Hematopoietic multipotent progenitor cell treated with erythropoietin and hydrocortisone succinate and interleukin-3 and kit ligand, for 17 days (in vitro differentiated cells): ENCODE results near the gene UBN2.

Experiments
- DNase-seq: peaks from one replicate; pipeline ENCODE4 v3.0.0-alpha.2; 2015; ENCODE audit warnings: low spot score

Gene UBN2

GRCh38 chr7:139232377-139232717, 1.3 kb downstream of the UBN2 start:
- DNase-seq = no peak

GRCh38 chr7:139232904-139233303, 1.9 kb downstream of the UBN2 start:
- DNase-seq = peak; percentile 65

DNA sequence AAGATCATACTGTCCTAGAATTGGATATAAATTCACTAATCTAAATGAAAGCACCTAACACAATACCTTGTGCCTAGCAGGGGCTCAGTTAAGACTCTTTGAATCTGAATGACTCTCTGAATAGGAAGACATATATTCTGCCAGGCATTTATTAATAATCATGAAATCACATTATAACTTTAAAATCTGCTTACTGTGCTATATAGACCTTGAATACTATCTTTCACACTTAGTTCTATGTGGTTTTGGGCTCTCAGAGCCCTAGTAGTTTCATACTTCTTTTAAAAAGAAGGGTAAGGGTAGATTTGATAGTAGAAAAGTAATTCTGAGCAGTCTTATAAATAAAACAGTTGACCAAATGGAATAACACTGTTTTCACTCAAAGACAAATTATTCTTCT, 10.2 kb downstream of the UBN2 start:
- DNase-seq = no peak

GRCh38 chr7:139242741-139243281, 11.8 kb downstream of the UBN2 start:
- peak; percentile 91 for DNase-seq

DNA sequence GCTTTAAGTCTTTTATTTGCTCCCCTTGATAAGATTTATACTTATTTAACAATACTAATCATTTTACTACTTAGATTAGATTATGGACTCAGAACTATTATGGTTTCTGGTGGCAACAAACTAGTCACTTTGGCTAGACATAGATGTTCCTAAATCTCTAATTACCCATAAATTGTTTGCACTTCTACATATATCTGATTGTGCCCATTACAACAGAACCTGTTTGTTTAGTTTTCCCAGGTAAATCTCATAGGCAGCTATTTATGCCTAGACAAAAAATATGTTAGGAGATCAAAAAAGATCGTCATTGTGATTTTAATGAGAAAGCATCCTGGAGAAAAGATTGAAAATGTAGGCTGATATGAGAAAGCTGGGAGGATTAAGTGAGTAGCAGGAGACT, 14.4 kb downstream of the UBN2 start:
- DNase-seq = no peak

GRCh38 chr7:139246494-139246893, 15.5 kb downstream of the UBN2 start:
- no peak for DNase-seq

- DNase-seq = no peak
These were observed 15.9 kb downstream of the UBN2 start for GRCh38 chr7:139246905-139247304.

- no peak for DNase-seq
These were observed 18.3 kb downstream of the UBN2 start for GRCh38 chr7:139249179-139249810.

DNA sequence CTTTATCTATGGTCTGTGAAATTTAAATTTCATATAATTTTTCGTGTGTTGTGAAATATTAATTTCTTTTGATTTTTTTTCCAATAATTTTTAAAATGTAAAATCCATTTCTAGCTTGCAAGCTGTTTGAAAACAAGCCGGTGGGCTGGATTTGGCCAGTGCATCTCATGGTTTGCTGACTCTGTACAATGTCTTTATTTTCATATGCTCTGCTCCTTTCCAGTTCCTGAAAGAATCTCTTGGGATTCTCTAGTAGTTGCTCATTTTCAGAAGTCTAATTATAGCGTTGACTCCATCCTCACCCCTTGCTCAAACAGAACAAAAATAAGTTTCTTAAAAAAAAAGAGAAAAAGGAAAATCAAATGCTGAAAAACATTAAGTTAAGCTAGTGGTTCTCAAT, 21.4 kb downstream of the UBN2 start:
- no peak for DNase-seq

DNA sequence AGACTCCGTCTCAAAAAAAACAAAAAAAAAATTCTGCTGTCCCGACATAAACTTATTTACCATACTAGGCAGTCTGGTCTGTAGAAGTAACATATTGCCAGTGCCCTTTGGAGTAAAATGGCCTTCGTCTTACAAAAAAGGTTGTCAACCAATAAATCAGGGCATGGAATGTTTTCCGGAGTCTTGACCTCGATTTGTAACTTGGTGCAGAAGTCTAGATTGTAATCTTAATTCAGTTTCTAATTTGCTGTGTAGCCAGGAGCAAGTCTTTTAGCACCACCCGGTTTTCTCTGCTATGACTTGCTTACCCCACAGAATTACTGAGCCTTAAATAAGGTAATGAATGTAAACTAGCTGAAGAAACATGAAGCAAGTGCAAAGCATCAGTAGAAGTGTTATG, 23.2 kb downstream of the UBN2 start:
- DNase-seq = no peak

DNA sequence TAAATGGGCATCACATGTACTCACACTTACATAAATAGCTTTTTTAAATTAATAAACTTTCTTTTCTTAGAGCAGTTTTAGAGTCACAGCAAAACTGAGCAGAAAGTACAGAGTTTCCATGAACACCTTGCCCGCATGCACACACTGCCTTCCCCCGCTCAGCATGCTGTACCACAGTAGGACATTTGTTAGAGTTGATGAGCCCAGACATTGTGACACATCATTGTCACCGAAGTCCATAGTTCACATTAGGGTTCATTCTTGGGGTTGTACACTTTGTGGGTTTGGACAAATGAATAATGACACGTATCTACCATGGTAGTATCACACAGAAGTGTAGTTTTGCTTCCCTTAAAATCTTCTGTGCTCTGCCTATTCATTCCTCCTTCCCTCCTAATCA, 23.7 kb downstream of the UBN2 start:
- DNase-seq = no peak

GRCh38 chr7:139255290-139255689, 24.3 kb downstream of the UBN2 start:
- DNase-seq = no peak

- DNase-seq = no peak
These were observed 28.1 kb downstream of the UBN2 start for GRCh38 chr7:139259142-139259541.

DNA sequence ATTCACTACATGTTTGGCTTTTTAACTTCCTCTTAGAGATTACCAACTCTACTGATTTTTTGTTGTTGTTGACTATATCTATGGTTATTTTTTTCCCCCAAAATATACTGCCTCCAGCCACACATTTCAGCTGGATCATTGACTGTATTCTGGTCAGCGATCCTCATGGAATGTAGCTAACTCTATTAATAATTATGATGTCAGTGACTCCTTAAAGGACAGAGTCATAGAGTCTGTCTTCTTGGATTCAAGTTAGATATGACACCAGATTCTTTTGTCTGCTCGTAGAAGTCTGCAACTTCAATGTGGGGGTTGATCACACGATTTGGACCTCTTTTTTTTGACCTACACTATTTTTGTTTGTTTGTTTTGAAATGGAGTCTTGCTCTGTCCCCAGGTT, 33.2 kb downstream of the UBN2 start:
- DNase-seq = no peak

GRCh38 chr7:139265673-139266072, 34.6 kb downstream of the UBN2 start:
- no peak for DNase-seq

GRCh38 chr7:139271718-139272628, 40.9 kb downstream of the UBN2 start:
- no peak for DNase-seq

DNA sequence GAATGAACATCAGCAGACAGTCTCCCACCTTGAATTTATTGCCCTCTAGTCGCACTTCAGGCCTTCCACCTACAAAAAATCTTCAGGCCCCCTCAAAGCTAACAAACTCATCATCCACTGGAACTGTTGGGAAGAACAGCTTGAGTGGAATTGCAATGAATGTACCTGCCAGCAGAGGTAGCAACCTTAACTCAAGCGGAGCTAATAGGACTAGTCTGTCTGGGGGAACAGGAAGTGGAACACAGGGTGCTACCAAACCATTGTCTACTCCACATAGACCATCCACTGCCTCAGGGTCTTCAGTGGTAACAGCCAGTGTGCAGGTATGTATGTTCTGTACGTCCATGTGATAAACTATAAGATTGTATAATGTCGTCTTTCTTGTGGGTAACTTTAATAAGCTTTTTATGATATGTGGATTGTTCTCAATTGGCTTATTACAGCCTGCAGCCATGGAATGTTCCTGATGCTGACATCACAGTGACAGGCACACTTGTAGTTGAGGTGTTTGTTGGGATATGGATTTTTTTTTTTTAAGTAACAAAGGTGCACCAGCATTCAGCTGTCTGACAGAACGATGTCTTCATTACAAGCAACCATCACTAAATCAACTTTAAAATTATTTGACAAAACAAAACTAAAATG, 53.3 kb downstream of the UBN2 start:
- no peak for DNase-seq

DNA sequence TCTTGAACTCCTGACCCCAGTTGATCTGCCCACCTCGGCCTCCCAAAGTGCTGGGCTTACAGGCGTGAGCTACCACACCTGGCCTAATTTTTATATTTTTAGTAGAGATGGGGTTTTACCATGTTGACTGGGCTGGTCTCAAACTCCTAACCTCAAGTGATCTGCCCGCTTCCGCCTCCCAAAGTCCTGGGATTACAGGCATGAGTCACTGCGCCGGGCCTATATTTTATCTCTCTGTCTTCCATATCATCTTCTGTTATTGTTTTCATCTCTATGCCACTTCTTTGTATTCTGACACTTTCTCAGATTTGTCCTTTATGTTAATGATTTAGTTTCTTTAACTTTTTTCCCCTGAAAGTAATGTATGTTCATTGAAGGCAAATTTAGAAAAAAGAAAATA, 55.1 kb downstream of the UBN2 start:
- no peak for DNase-seq

DNA sequence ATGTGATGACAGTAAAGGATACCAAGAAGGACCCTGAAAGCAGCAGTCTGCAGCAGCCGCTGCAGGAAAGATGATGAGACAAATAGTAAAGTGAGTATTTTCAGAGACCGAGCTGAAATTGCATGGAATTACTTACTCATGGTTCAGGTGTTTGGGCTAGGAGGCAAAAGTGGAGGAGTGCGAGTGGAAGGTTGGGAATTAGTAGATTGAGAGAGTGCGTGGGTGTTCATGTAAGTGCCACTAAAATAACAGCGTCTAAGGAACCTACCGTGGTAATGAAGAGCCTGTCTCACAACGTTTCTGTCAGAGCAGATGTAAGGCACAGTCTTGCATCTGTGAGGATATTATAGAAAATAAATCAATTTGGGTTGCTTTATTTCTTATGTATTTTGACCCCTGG, 61.8 kb downstream of the UBN2 start:
- no peak for DNase-seq

DNA sequence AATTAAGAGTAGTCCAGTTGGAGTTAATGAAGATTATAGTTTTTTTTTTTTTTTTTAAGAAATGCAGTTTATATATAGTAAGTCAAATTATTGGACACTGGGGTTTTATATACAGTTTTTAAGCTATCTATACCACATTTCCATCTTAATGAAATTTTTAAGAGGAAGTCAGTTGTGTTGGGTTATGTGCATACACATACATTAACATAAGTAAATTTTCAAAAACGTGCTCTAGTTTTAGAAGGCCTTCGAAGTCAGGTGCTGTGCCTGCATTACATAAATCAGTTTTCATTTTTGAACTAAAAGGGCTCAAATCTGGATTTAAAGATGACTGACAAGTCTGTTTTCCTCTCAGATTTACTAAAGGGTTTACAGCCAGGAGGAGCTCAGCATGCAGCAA, 62.5 kb downstream of the UBN2 start:
- DNase-seq = no peak

DNA sequence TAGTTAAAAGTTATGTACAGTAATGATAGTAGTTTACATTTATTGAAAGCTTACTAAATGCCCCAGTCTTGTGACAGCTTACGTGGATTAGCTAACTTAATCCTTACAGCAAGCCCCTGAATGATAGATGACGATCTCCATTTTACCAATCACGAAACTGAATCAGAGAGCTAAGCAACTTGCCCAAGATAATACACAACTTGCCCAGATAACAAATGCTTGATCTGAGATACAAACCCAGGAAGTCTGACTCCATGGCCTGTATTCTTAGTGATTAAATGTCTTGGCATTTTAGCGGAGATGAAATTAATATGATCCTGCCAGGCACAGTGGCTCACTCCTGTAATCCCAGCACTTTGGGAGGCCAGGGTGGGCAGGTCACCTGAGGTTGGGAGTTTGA, 63.2 kb downstream of the UBN2 start:
- DNase-seq = no peak

- no peak for DNase-seq
These were observed 64.0 kb downstream of the UBN2 start for GRCh38 chr7:139294951-139295575.

DNA sequence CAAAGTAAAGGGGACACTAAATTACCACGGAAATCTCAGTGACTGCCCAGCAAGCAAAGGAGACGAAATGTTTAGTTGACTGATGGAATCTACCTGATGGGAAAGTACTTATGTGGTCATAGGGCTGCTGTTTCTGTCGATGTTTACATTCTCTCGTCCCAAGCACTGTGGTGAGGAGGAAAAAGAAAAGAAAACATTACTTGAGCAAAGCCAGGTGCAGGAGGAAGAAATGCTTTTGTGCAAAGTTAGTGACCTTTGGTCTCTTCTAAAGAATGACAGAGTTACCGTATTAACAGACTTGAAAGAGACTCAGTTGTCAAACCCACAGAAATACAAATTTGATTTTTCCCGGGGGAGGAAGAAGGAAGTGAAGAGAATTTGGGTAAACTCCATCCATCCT, 66.8 kb downstream of the UBN2 start:
- DNase-seq = no peak
